ENCODE results near the gene MGAT4B.

Gene MGAT4B

GRCh38 chr5:179827680-179828079, 21.0 kb upstream of the MGAT4B start:
- Histone ChIP-seq H3K4me3 (ENCODE audit: insufficient read depth, low read depth, low read length, poor library complexity, severe bottlenecking) (no peak overlapping the region), H3K27me3 (replicated peaks; ENCODE audit: control insufficient read depth, insufficient read depth, low read length, poor library complexity, severe bottlenecking) (no peaks in the 10 kb centered on the region), H3K4me1 (ENCODE audit: control insufficient read depth, insufficient read depth, low read length, poor library complexity, severe bottlenecking) (peaks cover 3% of the 10 kb centered on the region), H3K27ac (ENCODE audit: insufficient read depth, low read length, poor library complexity, severe bottlenecking) (no peak overlapping the region), H3K36me3 (ENCODE audit: control insufficient read depth, insufficient read depth, low read length) (peaks cover 88% of the 10 kb centered on the region), H3K9me3 (ENCODE audit: control insufficient read depth, low read length) (no peaks in the 10 kb centered on the region)
- DNase-seq = no peak

DNA sequence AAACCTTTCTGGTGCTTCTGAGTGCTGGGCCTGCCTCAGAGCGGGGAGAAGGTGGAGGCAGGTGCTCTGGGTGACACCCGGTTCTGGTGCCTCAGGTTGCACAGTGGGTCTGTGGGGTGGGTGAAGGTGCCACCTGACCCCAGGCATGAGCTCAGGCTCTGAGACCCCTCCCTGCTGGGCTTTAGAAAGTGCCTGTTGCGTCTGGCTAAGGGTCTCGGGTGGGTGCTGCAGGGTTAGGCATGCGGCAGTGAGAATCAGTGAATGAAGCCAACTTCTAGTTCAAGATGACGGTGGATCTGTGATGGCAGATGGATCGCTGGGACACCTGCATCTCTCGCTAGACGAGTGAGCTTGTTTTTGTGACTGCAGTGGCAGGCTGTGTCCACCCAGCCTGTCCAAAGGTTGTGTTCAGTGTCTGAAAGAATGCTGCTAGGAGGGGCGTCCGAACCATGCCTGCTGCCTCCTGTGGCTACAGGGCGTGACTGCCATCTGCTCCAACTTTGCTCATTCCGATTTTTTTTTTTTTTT, 19.1 kb upstream of the MGAT4B start:
- Histone ChIP-seq H3K4me3 (ENCODE audit: insufficient read depth, low read depth, low read length, poor library complexity, severe bottlenecking) (no peak overlapping the region), H3K4me1 (ENCODE audit: control insufficient read depth, insufficient read depth, low read length, poor library complexity, severe bottlenecking) (peaks cover 9% of the 10 kb centered on the region), H3K27me3 (replicated peaks; ENCODE audit: control insufficient read depth, insufficient read depth, low read length, poor library complexity, severe bottlenecking) (no peaks in the 10 kb centered on the region), H3K27ac (ENCODE audit: insufficient read depth, low read length, poor library complexity, severe bottlenecking) (no peak overlapping the region), H3K9me3 (ENCODE audit: control insufficient read depth, low read length) (no peaks in the 10 kb centered on the region), H3K36me3 (ENCODE audit: control insufficient read depth, insufficient read depth, low read length) (peaks cover 74% of the 10 kb centered on the region)
- no peak for DNase-seq

DNA sequence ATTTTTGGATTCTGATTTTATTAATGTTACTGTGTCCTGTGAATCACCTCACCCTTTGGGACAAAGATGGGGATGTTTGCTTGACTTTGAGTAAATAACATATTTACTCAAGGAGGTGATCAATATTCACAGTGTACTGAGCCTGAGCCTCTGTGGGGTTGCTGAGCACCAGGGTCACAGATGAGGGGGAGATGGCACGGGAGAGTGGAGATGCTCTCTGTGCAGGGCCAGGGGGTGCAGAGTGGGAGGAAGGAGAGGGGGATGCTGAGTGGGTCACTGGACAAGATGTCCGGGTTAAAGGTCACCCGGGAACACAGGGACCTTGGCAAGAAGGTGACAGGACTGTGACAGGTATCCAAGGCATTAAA, 18.1 kb upstream of the MGAT4B start:
- Histone ChIP-seq H3K4me1 (ENCODE audit: control insufficient read depth, insufficient read depth, low read length, poor library complexity, severe bottlenecking) (peaks cover 18% of the 10 kb centered on the region), H3K36me3 (ENCODE audit: control insufficient read depth, insufficient read depth, low read length) (peaks cover 64% of the 10 kb centered on the region), H3K27ac (ENCODE audit: insufficient read depth, low read length, poor library complexity, severe bottlenecking) (no peak overlapping the region)

DNA sequence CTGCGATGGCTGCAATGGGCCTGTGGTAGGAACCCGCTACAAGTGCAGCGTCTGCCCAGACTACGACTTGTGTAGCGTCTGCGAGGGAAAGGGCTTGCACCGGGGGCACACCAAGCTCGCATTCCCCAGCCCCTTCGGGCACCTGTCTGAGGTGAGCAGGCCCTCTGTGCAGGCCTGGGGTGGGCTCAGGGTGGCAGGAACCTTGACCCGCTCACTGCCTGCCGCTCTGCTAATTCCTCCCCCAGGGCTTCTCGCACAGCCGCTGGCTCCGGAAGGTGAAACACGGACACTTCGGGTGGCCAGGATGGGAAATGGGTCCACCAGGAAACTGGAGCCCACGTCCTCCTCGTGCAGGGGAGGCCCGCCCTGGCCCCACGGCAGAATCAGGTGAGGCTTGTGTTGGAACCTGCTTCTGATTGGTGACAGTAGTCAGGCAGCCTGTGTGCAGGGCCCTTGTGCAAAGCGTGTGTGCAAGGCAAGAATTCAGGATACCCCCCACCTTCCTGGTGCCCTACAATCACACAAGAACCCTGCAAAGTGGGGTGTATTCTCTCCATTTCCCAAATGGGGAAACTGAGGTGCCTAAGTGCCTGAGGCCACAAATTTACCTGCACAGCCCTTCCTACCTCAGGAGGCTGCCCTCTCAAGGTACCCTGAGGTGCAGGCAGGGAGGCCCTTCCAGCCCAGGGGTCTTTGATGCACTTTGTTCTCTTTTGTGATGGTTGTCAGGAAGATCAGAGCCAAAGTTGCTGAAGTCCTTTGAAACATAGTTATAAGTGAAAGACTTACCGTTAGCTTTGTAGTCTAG, 17.5 kb upstream of the MGAT4B start:
- H3K4me3 ChIP-seq (ENCODE audit: insufficient read depth, low read depth, low read length, poor library complexity, severe bottlenecking) = no peak overlapping the region
- no peak for DNase-seq
- H3K4me1 ChIP-seq (ENCODE audit: control insufficient read depth, insufficient read depth, low read length, poor library complexity, severe bottlenecking) = peaks cover 24% of the 10 kb centered on the region
- no peak overlapping the region for H3K27ac ChIP-seq (ENCODE audit: insufficient read depth, low read length, poor library complexity, severe bottlenecking)
- no peaks in the 10 kb centered on the region for H3K9me3 ChIP-seq (ENCODE audit: control insufficient read depth, low read length)
- H3K27me3 ChIP-seq (replicated peaks; ENCODE audit: control insufficient read depth, insufficient read depth, low read length, poor library complexity, severe bottlenecking) = no peaks in the 10 kb centered on the region
- H3K36me3 ChIP-seq (ENCODE audit: control insufficient read depth, insufficient read depth, low read length) = peaks cover 59% of the 10 kb centered on the region

More for the DNA sequence above, 18.1 kb upstream of the MGAT4B start:
- DNase-seq = no peak
- Histone ChIP-seq H3K9me3 (ENCODE audit: control insufficient read depth, low read length) (no peaks in the 10 kb centered on the region), H3K27me3 (replicated peaks; ENCODE audit: control insufficient read depth, insufficient read depth, low read length, poor library complexity, severe bottlenecking) (no peaks in the 10 kb centered on the region), H3K4me3 (ENCODE audit: insufficient read depth, low read depth, low read length, poor library complexity, severe bottlenecking) (no peak overlapping the region)

- DNase-seq = no peak
- Histone ChIP-seq H3K4me3 (ENCODE audit: insufficient read depth, low read depth, low read length, poor library complexity, severe bottlenecking) (peak overlapping the region; percentile 100), H3K27ac (ENCODE audit: insufficient read depth, low read length, poor library complexity, severe bottlenecking) (peak overlapping the region; percentile 98), H3K27me3 (replicated peaks; ENCODE audit: control insufficient read depth, insufficient read depth, low read length, poor library complexity, severe bottlenecking) (no peaks in the 10 kb centered on the region), H3K36me3 (ENCODE audit: control insufficient read depth, insufficient read depth, low read length) (peaks cover 45% of the 10 kb centered on the region), H3K9me3 (ENCODE audit: control insufficient read depth, low read length) (no peaks in the 10 kb centered on the region), H3K4me1 (ENCODE audit: control insufficient read depth, insufficient read depth, low read length, poor library complexity, severe bottlenecking) (peaks cover 37% of the 10 kb centered on the region)
These were observed 15.9 kb upstream of the MGAT4B start for GRCh38 chr5:179822444-179822990.

GRCh38 chr5:179822059-179822432, 15.4 kb upstream of the MGAT4B start:
- no peaks in the 10 kb centered on the region for H3K9me3 ChIP-seq (ENCODE audit: control insufficient read depth, low read length)
- H3K36me3 ChIP-seq (ENCODE audit: control insufficient read depth, insufficient read depth, low read length) = peaks cover 40% of the 10 kb centered on the region
- peak overlapping the region; percentile 100 for H3K4me3 ChIP-seq (ENCODE audit: insufficient read depth, low read depth, low read length, poor library complexity, severe bottlenecking)
- peak overlapping the region; percentile 98 for H3K27ac ChIP-seq (ENCODE audit: insufficient read depth, low read length, poor library complexity, severe bottlenecking)
- no peak for DNase-seq
- peaks cover 40% of the 10 kb centered on the region for H3K4me1 ChIP-seq (ENCODE audit: control insufficient read depth, insufficient read depth, low read length, poor library complexity, severe bottlenecking)
- no peaks in the 10 kb centered on the region for H3K27me3 ChIP-seq (replicated peaks; ENCODE audit: control insufficient read depth, insufficient read depth, low read length, poor library complexity, severe bottlenecking)

DNA sequence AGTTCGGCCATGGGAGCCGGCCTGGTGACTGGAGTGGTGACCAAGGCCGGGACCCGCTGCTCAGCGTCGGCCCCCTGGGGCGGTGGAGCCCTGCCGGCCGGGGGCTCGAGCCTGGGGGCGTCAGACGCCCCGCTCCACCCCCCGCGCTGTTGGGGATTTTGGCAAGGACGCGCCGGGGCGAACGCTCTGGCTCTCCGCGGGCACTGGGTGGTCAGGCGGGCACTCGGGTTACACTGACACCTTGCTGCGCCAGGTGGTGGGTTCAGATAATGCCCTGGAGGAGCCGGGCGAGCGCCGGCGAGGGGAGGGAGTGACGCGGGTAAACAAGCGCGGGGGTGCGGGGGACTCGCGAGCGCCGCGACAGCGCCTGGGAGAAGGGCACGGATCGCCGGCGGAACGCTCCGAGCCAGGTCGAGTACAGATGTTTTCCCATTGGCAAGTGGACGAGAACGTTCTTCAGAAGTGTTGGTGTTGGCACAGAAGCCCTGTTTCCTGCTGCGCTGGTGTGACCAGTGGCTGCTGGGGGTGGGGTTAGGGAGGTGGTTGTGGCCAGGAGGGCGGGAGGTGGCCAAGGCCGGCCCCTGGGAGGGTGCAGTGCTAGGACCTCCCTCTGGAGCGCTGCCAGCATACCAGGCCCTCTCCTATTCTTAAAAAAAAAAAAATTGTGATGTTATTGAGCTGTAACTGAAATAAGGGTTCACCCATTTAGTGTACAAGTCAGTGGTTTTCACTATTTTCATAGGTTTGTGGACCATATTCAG, 14.8 kb upstream of the MGAT4B start:
- Histone ChIP-seq H3K4me1 (ENCODE audit: control insufficient read depth, insufficient read depth, low read length, poor library complexity, severe bottlenecking) (peaks cover 40% of the 10 kb centered on the region), H3K27me3 (replicated peaks; ENCODE audit: control insufficient read depth, insufficient read depth, low read length, poor library complexity, severe bottlenecking) (no peaks in the 10 kb centered on the region), H3K4me3 (ENCODE audit: insufficient read depth, low read depth, low read length, poor library complexity, severe bottlenecking) (peak overlapping the region; percentile 100), H3K36me3 (ENCODE audit: control insufficient read depth, insufficient read depth, low read length) (peaks cover 34% of the 10 kb centered on the region), H3K9me3 (ENCODE audit: control insufficient read depth, low read length) (no peaks in the 10 kb centered on the region), H3K27ac (ENCODE audit: insufficient read depth, low read length, poor library complexity, severe bottlenecking) (peak overlapping the region; percentile 98)
- peak; percentile 79 to 87 (median 85) for DNase-seq

DNA sequence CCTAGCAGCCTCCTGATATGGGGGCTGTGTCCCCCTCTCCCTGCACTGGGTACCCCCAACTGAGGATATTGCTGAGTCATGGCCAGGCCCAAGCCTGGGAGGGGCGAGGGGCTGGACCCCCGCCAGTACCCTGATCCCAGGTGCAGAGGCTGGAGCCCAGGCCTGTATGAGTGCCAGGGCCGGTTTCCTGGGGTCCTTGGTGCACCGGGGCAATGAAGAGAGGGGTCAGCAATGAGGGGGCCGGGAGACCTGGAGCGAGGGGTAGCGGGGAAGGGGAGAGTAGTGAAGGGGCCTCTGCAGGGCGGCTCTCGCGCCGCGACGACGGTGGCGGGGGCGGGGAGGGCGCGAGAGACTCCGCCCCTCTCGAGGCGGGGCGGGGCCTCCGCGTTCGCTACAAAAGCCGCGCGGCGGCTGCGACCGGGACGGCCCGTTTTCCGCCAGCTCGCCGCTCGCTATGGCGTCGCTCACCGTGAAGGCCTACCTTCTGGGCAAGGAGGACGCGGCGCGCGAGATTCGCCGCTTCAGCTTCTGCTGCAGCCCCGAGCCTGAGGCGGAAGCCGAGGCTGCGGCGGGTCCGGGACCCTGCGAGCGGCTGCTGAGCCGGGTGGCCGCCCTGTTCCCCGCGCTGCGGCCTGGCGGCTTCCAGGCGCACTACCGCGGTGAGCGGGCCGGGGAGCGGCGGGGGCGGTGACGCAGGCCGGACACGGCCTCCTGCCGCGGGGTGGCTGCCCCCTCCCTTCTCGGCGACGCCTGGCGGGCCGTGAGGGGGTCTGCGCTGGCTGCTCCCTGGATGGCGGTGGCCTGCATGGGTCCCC, 14.0 kb upstream of the MGAT4B start, which contains the start of gene SQSTM1:
Gene SQSTM1, plus strand, starts transcription at position 423 of the 815 bp plus-strand sequence. Its CDS starts 32 bp downstream, at position 455.
- peak; percentile 71 to 78 (median 72) for DNase-seq
- H3K9me3 ChIP-seq (ENCODE audit: control insufficient read depth, low read length) = no peaks in the 10 kb centered on the region

GRCh38 chr5:179820127-179820482, 13.4 kb upstream of the MGAT4B start:
- no peaks in the 10 kb centered on the region for H3K9me3 ChIP-seq (ENCODE audit: control insufficient read depth, low read length)
- H3K27me3 ChIP-seq (replicated peaks; ENCODE audit: control insufficient read depth, insufficient read depth, low read length, poor library complexity, severe bottlenecking) = no peaks in the 10 kb centered on the region
- peaks cover 21% of the 10 kb centered on the region for H3K36me3 ChIP-seq (ENCODE audit: control insufficient read depth, insufficient read depth, low read length)
- peak overlapping the region; percentile 98 for H3K27ac ChIP-seq (ENCODE audit: insufficient read depth, low read length, poor library complexity, severe bottlenecking)
- H3K4me1 ChIP-seq (ENCODE audit: control insufficient read depth, insufficient read depth, low read length, poor library complexity, severe bottlenecking) = peaks cover 40% of the 10 kb centered on the region
- no peak for DNase-seq
- peak overlapping the region; percentile 100 for H3K4me3 ChIP-seq (ENCODE audit: insufficient read depth, low read depth, low read length, poor library complexity, severe bottlenecking)

More for the DNA sequence above, 14.0 kb upstream of the MGAT4B start, which contains the start of gene SQSTM1:
- Histone ChIP-seq H3K36me3 (ENCODE audit: control insufficient read depth, insufficient read depth, low read length) (peaks cover 26% of the 10 kb centered on the region), H3K27ac (ENCODE audit: insufficient read depth, low read length, poor library complexity, severe bottlenecking) (peak within 1 kb of the TSS; percentile 98), H3K27me3 (replicated peaks; ENCODE audit: control insufficient read depth, insufficient read depth, low read length, poor library complexity, severe bottlenecking) (no peaks in the 10 kb centered on the region), H3K4me1 (ENCODE audit: control insufficient read depth, insufficient read depth, low read length, poor library complexity, severe bottlenecking) (peaks cover 40% of the 10 kb centered on the region), H3K4me3 (ENCODE audit: insufficient read depth, low read depth, low read length, poor library complexity, severe bottlenecking) (peak within 1 kb of the TSS; percentile 100)
